ENCODE data around the gene RUBCNL. TPM values are rescaled to one million over a fixed set of nuclear protein-coding genes. Genes with fewer than 3 reads are reported as not detected.

RUBCNL gene
- total RNA-seq, 4 donors from 2014 or later, result 1.5 to 6.8 (median 2.9) TPM

GRCh38 chr13:46383383-46383782, 3.7 kb downstream of the RUBCNL start:
- TF ChIP-seq CTCF (IDR thresholded peaks at IDR 0.05) (no peak), POLR2AphosphoS5 (IDR thresholded peaks at IDR 0.05) (no peak)
- H3K4me3 ChIP-seq, result no peak overlapping the region
- H3K27ac ChIP-seq, result no peak overlapping the region
- H3K9me3 ChIP-seq, result no peaks in the 10 kb centered on the region
- ATAC-seq, result no peak
- no peaks in the 10 kb centered on the region for H3K36me3 ChIP-seq
- peaks cover 39% of the 10 kb centered on the region for H3K27me3 ChIP-seq
- peaks cover 0 to 18% (median 10%) of the 10 kb centered on the region in 3 donors for H3K4me1 ChIP-seq

GRCh38 chr13:46382224-46382623, 4.8 kb downstream of the RUBCNL start:
- no peak for TF ChIP-seq POLR2AphosphoS5 (IDR thresholded peaks at IDR 0.05)
- H3K9me3 ChIP-seq, result no peaks in the 10 kb centered on the region
- WGBS, 2 donors (ENCODE audit: low coverage in 1 of 2), result 75 to 83% methylated on average over 3 of the region's 3 CpGs
- H3K27ac ChIP-seq, result no peak overlapping the region
- peaks cover 28% of the 10 kb centered on the region for H3K27me3 ChIP-seq
- no peak overlapping the region for H3K4me3 ChIP-seq
- peaks cover 0 to 11% (median 5%) of the 10 kb centered on the region in 3 donors for H3K4me1 ChIP-seq
- no peaks in the 10 kb centered on the region for H3K36me3 ChIP-seq
- no peak for ATAC-seq

GRCh38 chr13:46380242-46380641, 6.8 kb downstream of the RUBCNL start:
- no peak for ATAC-seq
- no peaks in the 10 kb centered on the region for H3K36me3 ChIP-seq
- H3K9me3 ChIP-seq, result no peaks in the 10 kb centered on the region
- H3K4me3 ChIP-seq, result no peak overlapping the region
- H3K27me3 ChIP-seq, result peaks cover 8% of the 10 kb centered on the region
- no peaks in the 10 kb centered on the region for H3K4me1 ChIP-seq
- 79 to 88% methylated on average over 3 to 4 of the region's 4 CpGs for WGBS, 2 donors (ENCODE audit: low coverage in 1 of 2)
- TF ChIP-seq POLR2A (IDR thresholded peaks at IDR 0.05) (no peak), EP300 (IDR thresholded peaks at IDR 0.05) (no peak), CTCF (IDR thresholded peaks at IDR 0.05) (no peak), POLR2AphosphoS5 (IDR thresholded peaks at IDR 0.05) (no peak)
- H3K27ac ChIP-seq, result no peak overlapping the region

GRCh38 chr13:46379611-46380010, 7.4 kb downstream of the RUBCNL start:
- H3K4me1 ChIP-seq, result no peaks in the 10 kb centered on the region
- no peak overlapping the region for H3K27ac ChIP-seq
- TF ChIP-seq CTCF (IDR thresholded peaks at IDR 0.05) (no peak), EP300 (IDR thresholded peaks at IDR 0.05) (no peak), POLR2A (IDR thresholded peaks at IDR 0.05) (no peak), POLR2AphosphoS5 (IDR thresholded peaks at IDR 0.05) (no peak)
- no peak overlapping the region for H3K4me3 ChIP-seq
- H3K27me3 ChIP-seq, result peaks cover 2% of the 10 kb centered on the region
- no peak for ATAC-seq
- WGBS, 2 donors (ENCODE audit: low coverage in 1 of 2), result 74 to 78% methylated on average over 1 to 2 of the region's 2 CpGs
- H3K36me3 ChIP-seq, result no peaks in the 10 kb centered on the region
- no peaks in the 10 kb centered on the region for H3K9me3 ChIP-seq

- Histone ChIP-seq H3K27me3 (no peaks in the 10 kb centered on the region), H3K4me3 (no peak overlapping the region), H3K9me3 (no peaks in the 10 kb centered on the region), H3K27ac (no peak overlapping the region), H3K4me1 (no peaks in the 10 kb centered on the region), H3K36me3 (no peaks in the 10 kb centered on the region)
- WGBS, 2 donors (ENCODE audit: low coverage in 1 of 2), result 82 to 88% methylated on average over 2 of the region's 2 CpGs
- TF ChIP-seq CTCF (IDR thresholded peaks at IDR 0.05) (no peak), EP300 (IDR thresholded peaks at IDR 0.05) (no peak), POLR2AphosphoS5 (IDR thresholded peaks at IDR 0.05) (no peak), POLR2A (IDR thresholded peaks at IDR 0.05) (no peak)
- no peak for ATAC-seq
Measured at GRCh38 chr13:46378411-46378810, 8.6 kb downstream of the RUBCNL start.

GRCh38 chr13:46377554-46377953, 9.5 kb downstream of the RUBCNL start:
- no peak overlapping the region for H3K4me3 ChIP-seq
- no peaks in the 10 kb centered on the region for H3K36me3 ChIP-seq
- H3K4me1 ChIP-seq, result no peaks in the 10 kb centered on the region
- TF ChIP-seq CTCF (IDR thresholded peaks at IDR 0.05) (no peak), EP300 (IDR thresholded peaks at IDR 0.05) (no peak), POLR2AphosphoS5 (IDR thresholded peaks at IDR 0.05) (no peak), POLR2A (IDR thresholded peaks at IDR 0.05) (no peak)
- H3K27ac ChIP-seq, result no peak overlapping the region
- no peaks in the 10 kb centered on the region for H3K9me3 ChIP-seq
- H3K27me3 ChIP-seq, result no peaks in the 10 kb centered on the region
- 75 to 87% methylated on average over 4 of the region's 4 CpGs for WGBS, 2 donors (ENCODE audit: low coverage in 1 of 2)
- ATAC-seq, result no peak

Data from gastroesophageal sphincter (tissue), 4 donors.